C4-2B (cell line): ENCODE results near the gene HK2.
A peak's percentile ranks its signal among the peaks of the same experiment; 100 is the strongest.

Source experiments
- H3K27ac ChIP-seq: fragments of 450-650 bp; 2 replicates; pipeline ENCODE4 v1.5.1; 2017
- CTCF ChIP-seq: fragments of 450-650 bp; conservative IDR thresholded peaks from 2 replicates; pipeline ENCODE4 v1.5.1; 2017; ENCODE audit warnings: mild to moderate bottlenecking
- ZFX ChIP-seq: fragments of 450-650 bp; IDR thresholded peaks from 2 replicates; pipeline ENCODE4 v1.6.1; 2017

Gene HK2

GRCh38 chr2:74869517-74869916 lies 35.6 kb downstream of the HK2 start:
- H3K27ac ChIP-seq = no peak overlapping the region
- TF ChIP-seq ZFX (no peak), CTCF (no peak)

GRCh38 chr2:74870951-74871350 lies 37.0 kb downstream of the HK2 start:
- no peak for TF ChIP-seq ZFX
- no peak overlapping the region for H3K27ac ChIP-seq

- H3K27ac ChIP-seq = no peak overlapping the region
- TF ChIP-seq CTCF (no peak), ZFX (no peak)
Measured at GRCh38 chr2:74871414-74871813, 37.5 kb downstream of the HK2 start.

GRCh38 chr2:74872389-74872836 lies 38.5 kb downstream of the HK2 start:
- TF ChIP-seq CTCF = no peak
- TF ChIP-seq ZFX = no peak
- H3K27ac ChIP-seq = no peak overlapping the region

- TF ChIP-seq CTCF (no peak), ZFX (no peak)
- no peak overlapping the region for H3K27ac ChIP-seq
Measured at GRCh38 chr2:74873012-74873665, 39.2 kb downstream of the HK2 start.

- TF ChIP-seq CTCF = no peak
- no peak for TF ChIP-seq ZFX
- H3K27ac ChIP-seq = no peak overlapping the region
Measured at GRCh38 chr2:74873678-74874640, 40.0 kb downstream of the HK2 start.

- TF ChIP-seq ZFX (no peak), CTCF (peak; percentile 75)
- H3K27ac ChIP-seq = peak overlapping the region; percentile 39
Measured at GRCh38 chr2:74876081-74876886, 42.4 kb downstream of the HK2 start.
